ENCODE measurements around the gene TTPAL.

Gene TTPAL

DNA sequence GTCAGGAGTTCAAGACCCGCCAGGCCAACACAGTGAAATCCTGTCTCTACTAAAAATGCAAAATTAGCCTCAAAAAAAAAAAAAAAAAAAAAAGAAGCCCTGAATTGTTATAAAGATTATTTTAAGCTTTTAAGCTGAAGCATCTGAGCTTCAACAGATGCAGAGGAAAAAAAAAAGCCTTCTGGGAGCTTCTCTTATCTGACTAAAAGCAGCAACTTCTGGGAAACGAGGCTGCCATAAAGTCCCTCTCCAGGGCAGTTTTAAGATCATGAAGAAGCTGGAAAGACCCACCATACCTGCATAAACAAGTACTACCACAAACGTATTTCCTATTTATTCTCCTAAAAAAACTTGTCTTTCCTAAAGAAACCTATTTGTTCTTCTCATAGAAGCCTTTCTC, 42.6 kb downstream of the TTPAL start:
- TF ChIP-seq, protein P1, sequence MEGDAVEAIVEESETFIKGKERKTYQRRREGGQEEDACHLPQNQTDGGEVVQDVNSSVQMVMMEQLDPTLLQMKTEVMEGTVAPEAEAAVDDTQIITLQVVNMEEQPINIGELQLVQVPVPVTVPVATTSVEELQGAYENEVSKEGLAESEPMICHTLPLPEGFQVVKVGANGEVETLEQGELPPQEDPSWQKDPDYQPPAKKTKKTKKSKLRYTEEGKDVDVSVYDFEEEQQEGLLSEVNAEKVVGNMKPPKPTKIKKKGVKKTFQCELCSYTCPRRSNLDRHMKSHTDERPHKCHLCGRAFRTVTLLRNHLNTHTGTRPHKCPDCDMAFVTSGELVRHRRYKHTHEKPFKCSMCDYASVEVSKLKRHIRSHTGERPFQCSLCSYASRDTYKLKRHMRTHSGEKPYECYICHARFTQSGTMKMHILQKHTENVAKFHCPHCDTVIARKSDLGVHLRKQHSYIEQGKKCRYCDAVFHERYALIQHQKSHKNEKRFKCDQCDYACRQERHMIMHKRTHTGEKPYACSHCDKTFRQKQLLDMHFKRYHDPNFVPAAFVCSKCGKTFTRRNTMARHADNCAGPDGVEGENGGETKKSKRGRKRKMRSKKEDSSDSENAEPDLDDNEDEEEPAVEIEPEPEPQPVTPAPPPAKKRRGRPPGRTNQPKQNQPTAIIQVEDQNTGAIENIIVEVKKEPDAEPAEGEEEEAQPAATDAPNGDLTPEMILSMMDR (IDR thresholded peaks at IDR 0.05; ENCODE audit: extremely low read depth, missing control alignments) = no peak

GRCh38 chr20:44520881-44521280, 45.2 kb downstream of the TTPAL start:
- TF ChIP-seq, protein P1 (IDR thresholded peaks at IDR 0.05; ENCODE audit: extremely low read depth, missing control alignments) = no peak
- DNase-seq (ENCODE audit: low spot score) = no peak

More for the DNA sequence above, 42.6 kb downstream of the TTPAL start:
- no peak for DNase-seq (ENCODE audit: low spot score)

DNA sequence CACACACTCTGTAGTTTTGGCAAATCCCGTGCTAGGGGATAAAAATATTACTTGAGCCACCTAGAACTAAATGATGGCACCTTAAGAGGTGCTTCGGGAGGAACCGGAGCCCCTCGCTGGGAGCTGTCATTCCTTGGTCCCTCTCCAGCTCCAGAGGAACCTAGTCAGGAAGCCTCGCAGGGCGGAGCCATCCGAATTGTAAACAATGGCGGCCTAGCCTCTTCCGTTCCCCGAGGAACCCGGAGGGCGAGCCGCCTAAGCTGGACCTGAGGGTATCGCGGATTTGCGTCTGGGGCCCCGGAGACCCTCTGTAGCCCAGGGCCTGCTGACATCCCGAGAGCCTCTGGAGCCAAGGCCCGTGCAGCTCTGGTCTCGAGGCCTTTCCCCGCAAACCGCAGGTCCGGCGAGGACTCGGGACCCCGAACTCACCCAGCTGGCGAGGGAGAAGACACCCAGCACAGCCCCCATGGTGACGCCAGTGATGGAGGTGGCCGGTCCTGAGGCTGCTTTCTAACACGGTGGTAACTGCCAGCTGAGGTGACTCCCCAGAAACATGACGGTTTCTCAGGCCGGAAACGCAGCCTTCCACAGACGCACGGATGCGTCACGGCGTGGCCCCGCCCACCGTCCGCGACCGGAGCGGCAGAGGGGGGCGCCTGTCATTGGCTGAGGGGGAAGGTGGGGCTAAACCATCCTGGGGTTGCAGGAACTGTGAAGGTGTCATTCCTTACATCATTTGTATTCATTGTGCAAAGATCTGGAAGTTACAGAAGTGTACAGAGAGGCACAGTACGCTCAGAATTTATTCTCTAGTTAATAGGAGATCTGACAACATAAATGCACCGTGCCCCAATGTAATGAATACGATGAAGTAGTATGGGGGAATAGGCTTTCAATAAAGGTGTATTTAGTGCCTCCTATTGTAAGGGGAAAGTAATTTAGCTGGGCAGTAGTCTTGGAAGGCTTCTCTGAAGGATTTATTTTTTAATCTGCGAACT, 46.1 kb downstream of the TTPAL start, which contains the start of gene SERINC3:
TSS of gene SERINC3 (minus strand) at position 587 of the 998 bp plus-strand sequence. CDS start at position 468, 119 bp downstream.
- DNase-seq (ENCODE audit: low spot score) = peak; percentile 95
- TF ChIP-seq, protein P1 (IDR thresholded peaks at IDR 0.05; ENCODE audit: extremely low read depth, missing control alignments) = no peak

GRCh38 chr20:44522841-44523240, 47.2 kb downstream of the TTPAL start:
- TF ChIP-seq, protein P1 (IDR thresholded peaks at IDR 0.05; ENCODE audit: extremely low read depth, missing control alignments) = no peak
- DNase-seq (ENCODE audit: low spot score) = no peak

DNA sequence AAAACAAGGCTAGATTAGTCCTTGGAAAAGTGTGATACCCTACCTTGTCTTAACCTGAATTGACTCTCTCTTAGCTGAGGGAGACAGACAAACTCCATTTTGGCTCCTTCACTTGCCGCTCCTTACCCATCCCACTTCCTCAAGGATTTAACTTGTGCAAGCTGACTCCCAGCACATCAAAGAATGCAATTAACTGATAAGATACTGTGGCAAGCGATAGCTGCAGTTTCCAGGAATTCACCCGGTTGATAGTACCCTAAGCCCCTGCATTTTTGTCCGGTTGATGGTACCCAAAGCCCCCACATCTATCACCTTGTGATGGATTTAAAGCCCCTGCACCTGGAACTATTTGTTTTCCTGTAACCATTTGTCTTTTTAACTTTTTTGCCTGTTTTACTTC, 48.1 kb downstream of the TTPAL start:
- TF ChIP-seq, protein P1 (IDR thresholded peaks at IDR 0.05; ENCODE audit: extremely low read depth, missing control alignments) = no peak
- no peak for DNase-seq (ENCODE audit: low spot score)

DNA sequence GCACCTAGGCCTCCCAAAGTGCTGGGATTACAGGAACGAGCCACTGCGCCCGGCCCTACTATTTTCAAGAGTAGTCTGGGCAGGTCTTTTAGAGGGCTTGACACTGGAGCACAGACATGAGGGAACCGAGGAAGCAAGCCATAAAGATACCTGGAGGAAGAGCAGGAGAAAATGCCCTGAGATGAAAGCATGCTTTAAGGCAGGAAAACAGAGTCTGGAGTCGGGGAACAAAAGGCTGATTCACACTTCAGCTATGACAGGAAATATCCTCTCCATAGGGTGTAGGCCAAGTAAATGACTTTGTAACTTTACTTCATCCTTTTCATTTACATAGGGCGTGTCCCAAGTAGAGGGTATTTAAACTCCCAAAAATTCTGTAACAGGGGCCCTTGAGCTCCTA, 50.5 kb downstream of the TTPAL start:
- TF ChIP-seq, protein P1 (IDR thresholded peaks at IDR 0.05; ENCODE audit: extremely low read depth, missing control alignments) = no peak
- no peak for DNase-seq (ENCODE audit: low spot score)

GRCh38 chr20:44527716-44528199, 52.1 kb downstream of the TTPAL start:
- no peak for DNase-seq (ENCODE audit: low spot score)
- TF ChIP-seq, protein P1 (IDR thresholded peaks at IDR 0.05; ENCODE audit: extremely low read depth, missing control alignments) = no peak
